ENCODE measurements around the gene TMEM178B.

TMEM178B gene

GRCh38 chr7:141263508-141263907, 189.6 kb downstream of the TMEM178B start:
- no peak for TF ChIP-seq CTCF (IDR thresholded peaks at IDR 0.05; ENCODE audit: borderline replicate concordance, control extremely low read depth, extremely low read depth, insufficient read depth, missing control alignments)
- no peak for DNase-seq (ENCODE audit: low spot score)
- in situ Hi-C loops (cut with MboI; ENCODE audit: low sequenced_read_pairs, unreplicated experiment): no loop called here

GRCh38 chr7:141263983-141264382, 190.1 kb downstream of the TMEM178B start:
- DNase-seq (ENCODE audit: low spot score): no peak
- in situ Hi-C loops (cut with MboI; ENCODE audit: low sequenced_read_pairs, unreplicated experiment): no loop called here
- no peak for TF ChIP-seq CTCF (IDR thresholded peaks at IDR 0.05; ENCODE audit: borderline replicate concordance, control extremely low read depth, extremely low read depth, insufficient read depth, missing control alignments)

GRCh38 chr7:141264511-141264910, 190.6 kb downstream of the TMEM178B start:
- DNase-seq (ENCODE audit: low spot score): no peak
- in situ Hi-C loops (cut with MboI; ENCODE audit: low sequenced_read_pairs, unreplicated experiment): no loop called here
- TF ChIP-seq CTCF (IDR thresholded peaks at IDR 0.05; ENCODE audit: borderline replicate concordance, control extremely low read depth, extremely low read depth, insufficient read depth, missing control alignments): no peak

DNA sequence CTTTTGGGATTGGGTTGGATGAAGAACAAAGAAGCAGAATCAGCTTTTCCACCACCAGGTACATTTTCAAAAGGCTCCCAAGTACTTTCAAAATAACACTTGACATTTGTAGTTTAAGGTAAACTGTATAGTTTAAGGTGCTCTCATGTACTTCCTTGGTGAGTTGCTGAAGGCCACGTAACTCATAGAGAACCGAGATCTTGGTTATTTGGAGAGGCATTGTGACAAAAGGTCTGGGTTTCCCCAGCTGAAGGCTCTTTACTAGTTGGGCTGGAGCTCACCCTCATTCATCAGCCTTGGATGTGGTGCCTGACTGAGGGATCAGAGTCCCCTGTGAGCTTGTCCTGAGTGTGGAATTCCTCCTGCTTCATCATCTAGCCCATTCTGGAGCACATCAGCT, 191.8 kb downstream of the TMEM178B start:
- in situ Hi-C loops (cut with MboI; ENCODE audit: low sequenced_read_pairs, unreplicated experiment): no loop called here
- TF ChIP-seq CTCF (IDR thresholded peaks at IDR 0.05; ENCODE audit: borderline replicate concordance, control extremely low read depth, extremely low read depth, insufficient read depth, missing control alignments): no peak
- no peak for DNase-seq (ENCODE audit: low spot score)

DNA sequence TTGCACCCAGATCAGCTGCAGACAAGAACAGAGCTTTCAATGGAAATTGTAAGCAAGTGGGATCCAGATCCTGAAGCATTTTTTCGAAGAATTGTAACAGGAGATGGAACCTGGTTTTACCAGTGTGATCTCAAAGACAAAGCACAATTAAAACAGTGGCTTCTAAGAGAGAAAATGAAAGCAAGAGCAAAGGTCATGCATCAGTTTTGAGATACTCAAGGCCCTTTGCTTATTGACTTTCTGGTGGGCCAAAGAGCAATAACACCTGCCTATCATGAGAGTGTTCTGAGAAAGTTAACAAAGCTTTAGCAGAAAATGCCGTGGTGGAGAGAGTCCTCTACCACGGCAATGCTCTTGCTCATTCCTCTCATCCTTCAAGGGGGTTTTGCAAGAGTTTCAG, 194.8 kb downstream of the TMEM178B start:
- in situ Hi-C loops (cut with MboI; ENCODE audit: low sequenced_read_pairs, unreplicated experiment): no loop called here
- no peak for DNase-seq (ENCODE audit: low spot score)
- TF ChIP-seq CTCF (IDR thresholded peaks at IDR 0.05; ENCODE audit: borderline replicate concordance, control extremely low read depth, extremely low read depth, insufficient read depth, missing control alignments): no peak

DNA sequence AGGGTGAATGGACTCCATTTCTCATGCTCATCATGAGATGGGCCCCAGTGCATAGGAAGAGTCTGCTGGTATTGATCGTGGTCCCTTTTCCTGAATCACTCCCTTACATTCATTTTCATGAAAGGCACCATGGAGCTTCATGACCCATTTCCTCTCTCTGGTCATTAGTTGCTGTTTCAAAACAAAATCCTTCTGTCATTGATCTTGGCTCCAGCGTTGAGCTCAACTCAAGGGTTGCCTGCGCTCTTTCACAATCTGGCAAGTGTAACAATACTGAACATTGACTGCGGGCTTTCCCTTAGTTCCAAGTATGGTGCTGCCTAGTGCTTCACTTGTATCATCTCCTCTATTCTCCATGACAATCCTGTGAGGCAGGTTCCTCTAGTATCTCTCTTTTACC, 197.6 kb downstream of the TMEM178B start:
- in situ Hi-C loops (cut with MboI; ENCODE audit: low sequenced_read_pairs, unreplicated experiment): no loop called here
- DNase-seq (ENCODE audit: low spot score): no peak
- TF ChIP-seq CTCF (IDR thresholded peaks at IDR 0.05; ENCODE audit: borderline replicate concordance, control extremely low read depth, extremely low read depth, insufficient read depth, missing control alignments): no peak

GRCh38 chr7:141272417-141272816, 198.6 kb downstream of the TMEM178B start:
- no peak for DNase-seq (ENCODE audit: low spot score)
- no peak for TF ChIP-seq CTCF (IDR thresholded peaks at IDR 0.05; ENCODE audit: borderline replicate concordance, control extremely low read depth, extremely low read depth, insufficient read depth, missing control alignments)
- in situ Hi-C loops (cut with MboI; ENCODE audit: low sequenced_read_pairs, unreplicated experiment): no loop called here

All from GM13976 (cell line).